HFF-Myc (cell line): ENCODE measurements around the gene FKBP15.

Source experiments
- DNase-seq: peaks from one replicate; pipeline ENCODE4 v3.0.0-alpha.2; 2011; ENCODE audit warnings: low read depth; ENCODE audit errors: extremely low read depth
- H3K4me3 ChIP-seq: replicated peaks from 2 replicates; pipeline ENCODE4 v1.5.1; 2011; ENCODE audit warnings: low read depth, mild to moderate bottlenecking, control low read depth, low read length
- CTCF ChIP-seq: IDR thresholded peaks from 2 replicates; pipeline ENCODE4 v1.5.1; 2012; ENCODE audit warnings: mild to moderate bottlenecking, low read depth, low read length, control low read depth; ENCODE audit errors: missing control alignments

Gene FKBP15

GRCh38 chr9:113221800-113222481 is 864 bp upstream of the FKBP15 start:
- TF ChIP-seq CTCF: no peak
- H3K4me3 ChIP-seq: peak overlapping the region; percentile 69
- no peak for DNase-seq

GRCh38 chr9:113220467-113221002 is 542 bp downstream of the FKBP15 start:
- H3K4me3 ChIP-seq: peak overlapping the region; percentile 69
- no peak for TF ChIP-seq CTCF
- DNase-seq: no peak

GRCh38 chr9:113219969-113220368 is 1.1 kb downstream of the FKBP15 start:
- H3K4me3 ChIP-seq: peak overlapping the region; percentile 69
- DNase-seq: peak; percentile 40
- TF ChIP-seq CTCF: no peak

GRCh38 chr9:113219186-113219936 is 1.7 kb downstream of the FKBP15 start:
- TF ChIP-seq CTCF: no peak
- H3K4me3 ChIP-seq: peak overlapping the region; percentile 69
- no peak for DNase-seq

- H3K4me3 ChIP-seq: no peak overlapping the region
- TF ChIP-seq CTCF: no peak
- DNase-seq: no peak
Measured at GRCh38 chr9:113216406-113216805, 4.7 kb downstream of the FKBP15 start.

- no peak for DNase-seq
Measured at GRCh38 chr9:113215132-113215531, 5.9 kb downstream of the FKBP15 start.

More at GRCh38 chr9:113215132-113215531, 5.9 kb downstream of the FKBP15 start:
- TF ChIP-seq CTCF: no peak
- no peak overlapping the region for H3K4me3 ChIP-seq
